ENCODE measurements around the gene ZNF345.

Gene ZNF345

GRCh38 chr19:36915992-36916830 lies 65.5 kb downstream of the ZNF345 start, which contains the start of the genes ZNF568 and ZNF829:
TSS of gene ZNF568 (plus strand) at chr19:36916332. CDS start at chr19:36922771, 6,439 bp downstream.
TSS of gene ZNF829 (minus strand) at chr19:36916291. CDS start at chr19:36915167, 1,124 bp downstream.
- FAIRE-seq (peak; percentile 59), DNase-seq (ENCODE audit: extremely low spot score, insufficient read length, low read depth) (peak; percentile 29)

DNA sequence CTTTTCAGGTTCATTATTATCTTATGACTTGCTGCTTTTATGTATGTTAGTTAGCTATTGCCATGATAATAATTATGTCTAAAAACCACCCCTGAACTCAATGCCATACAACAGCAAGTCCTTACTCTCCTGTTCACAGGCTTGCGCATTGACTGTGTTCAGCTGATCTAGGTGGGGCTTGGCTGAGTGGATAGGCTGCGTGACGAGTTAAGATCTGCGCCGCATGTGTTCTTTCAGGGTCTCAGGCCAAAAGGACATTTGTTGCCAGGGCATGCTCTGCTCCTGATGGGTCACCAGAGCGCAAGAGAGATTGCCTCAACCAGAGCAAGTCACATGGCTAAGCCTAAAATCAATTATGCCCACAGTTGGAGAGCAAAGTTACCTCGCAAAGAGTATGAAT lies 66.3 kb downstream of the ZNF345 start:
- no peak for FAIRE-seq
- DNase-seq (ENCODE audit: extremely low spot score, insufficient read length, low read depth): no peak

DNA sequence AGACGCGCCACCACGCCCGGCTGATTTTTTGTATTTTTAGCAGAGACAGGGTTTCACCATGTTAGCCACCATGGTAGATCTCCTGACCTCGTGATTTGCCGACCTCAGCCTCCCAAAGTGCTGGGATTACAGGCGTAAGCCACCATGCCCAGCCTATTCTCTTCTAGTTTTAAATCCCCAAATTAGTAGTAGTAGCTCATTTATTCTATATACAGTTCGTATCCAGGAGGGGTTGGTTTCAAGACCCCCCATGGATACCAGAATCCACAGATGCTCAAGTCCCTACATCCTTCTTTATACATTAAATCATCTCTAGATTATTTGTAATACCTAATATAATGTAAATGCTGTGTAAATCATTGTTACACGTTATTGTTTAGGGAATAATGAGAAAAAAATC lies 67.4 kb downstream of the ZNF345 start:
- DNase-seq (ENCODE audit: extremely low spot score, insufficient read length, low read depth) (no peak), FAIRE-seq (no peak)
